ENCODE data around the gene SAP130. TPM values are rescaled to one million over a fixed set of nuclear protein-coding genes. Genes with fewer than 3 reads are reported as not detected.

SAP130 gene
- total RNA-seq, 1 experiment from 2014 or later: 45.6 TPM

DNA sequence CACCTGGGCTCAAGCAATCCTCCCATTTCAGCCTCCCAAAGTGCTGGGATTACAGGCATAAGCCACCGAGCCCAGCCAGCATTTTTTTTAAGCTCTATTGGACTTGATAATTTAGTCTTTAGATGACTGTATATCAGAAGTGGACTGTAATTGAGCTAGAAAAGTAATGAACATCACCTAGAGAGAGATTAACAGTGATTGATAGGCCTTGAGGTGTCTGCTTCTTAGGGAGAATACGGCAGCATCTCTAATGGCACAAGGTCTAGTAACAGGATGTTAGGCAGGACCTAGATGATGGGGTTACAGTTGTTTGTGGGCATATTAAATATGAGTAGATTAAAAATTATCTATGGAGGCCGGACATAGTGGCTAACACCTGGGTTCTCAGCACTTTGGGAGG, 45.4 kb upstream of the SAP130 start:
- Histone ChIP-seq H2BK15ac (ENCODE audit: low read depth, low read length) (no peak overlapping the region), H4K20me1 (ENCODE audit: control insufficient read depth, insufficient read depth, insufficient read length) (no peaks in the 10 kb centered on the region), H2BK12ac (ENCODE audit: insufficient read length, low read depth, low read length) (no peak overlapping the region), H3K18ac (ENCODE audit: insufficient read length, low read depth, low read length) (no peak overlapping the region), H3K9ac (ENCODE audit: extremely low read depth, insufficient read length, low read length) (no peak overlapping the region), H2BK120ac (ENCODE audit: low read depth, low read length, poor library complexity, severe bottlenecking) (no peak overlapping the region), H4K91ac (ENCODE audit: insufficient read length, low read depth, low read length) (no peak overlapping the region), H3T11ph (ENCODE audit: low read length) (no peak overlapping the region), H3K23ac (ENCODE audit: insufficient read length, low read depth, low read length) (no peak overlapping the region), H2AK5ac (ENCODE audit: insufficient read length, low read length) (no peak overlapping the region), H3K79me1 (ENCODE audit: insufficient read depth, low read depth, low read length, poor library complexity, severe bottlenecking) (no peaks in the 10 kb centered on the region), H4K5ac (ENCODE audit: insufficient read length, low read depth, low read length) (no peak overlapping the region), H3K14ac (ENCODE audit: insufficient read depth, low read length) (no peak overlapping the region), H3K27me3 (ENCODE audit: insufficient read depth, low read length) (no peaks in the 10 kb centered on the region), H3K4me2 (ENCODE audit: insufficient read depth, insufficient read length, low read length) (no peak overlapping the region), H3K4me1 (ENCODE audit: insufficient read depth, low read length) (no peaks in the 10 kb centered on the region), H3K79me2 (ENCODE audit: insufficient read depth, low read length) (no peaks in the 10 kb centered on the region), H3K23me2 (ENCODE audit: insufficient read length, low read depth, low read length, poor library complexity, severe bottlenecking) (no peaks in the 10 kb centered on the region), H3K56ac (ENCODE audit: insufficient read length, low read depth, low read length) (no peak overlapping the region), H2AFZ (ENCODE audit: low read length) (no peak overlapping the region), H2BK20ac (ENCODE audit: low read depth, low read length, poor library complexity, severe bottlenecking) (no peak overlapping the region), H3K9me3 (ENCODE audit: control insufficient read depth, low read depth, low read length) (no peaks in the 10 kb centered on the region), H3K27ac (ENCODE audit: insufficient read length, low read depth, low read length) (no peak overlapping the region), H4K8ac (replicated peaks; ENCODE audit: insufficient read length, low read depth, low read length) (no peak overlapping the region), H2BK5ac (ENCODE audit: insufficient read length, low read length) (no peak overlapping the region), H3K4ac (ENCODE audit: low read depth, low read length) (no peak overlapping the region)
- peaks cover 0 to 4% of the 10 kb centered on the region in 2 experiments; a peak in 3 of 5 replicates for H3K9me3 Mint-ChIP-seq
- no peak for DNase-seq
- no peaks in the 10 kb centered on the region for H3K4me1 Mint-ChIP-seq
- H3K4me3 Mint-ChIP-seq: no peak overlapping the region
- H3K27me3 Mint-ChIP-seq (ENCODE audit: low read depth): no peaks in the 10 kb centered on the region; the same call in 1 of the 2 replicates
- peak overlapping the region in 1 of 3 experiments; percentile 48; a peak in 1 of 7 replicates for H3K27ac Mint-ChIP-seq
- WGBS (ENCODE audit: extremely low coverage, insufficient read length, low lambda C conversion rate): no CpG with 5 or more reads among the region's 3 CpGs
- TF ChIP-seq, protein P1, sequence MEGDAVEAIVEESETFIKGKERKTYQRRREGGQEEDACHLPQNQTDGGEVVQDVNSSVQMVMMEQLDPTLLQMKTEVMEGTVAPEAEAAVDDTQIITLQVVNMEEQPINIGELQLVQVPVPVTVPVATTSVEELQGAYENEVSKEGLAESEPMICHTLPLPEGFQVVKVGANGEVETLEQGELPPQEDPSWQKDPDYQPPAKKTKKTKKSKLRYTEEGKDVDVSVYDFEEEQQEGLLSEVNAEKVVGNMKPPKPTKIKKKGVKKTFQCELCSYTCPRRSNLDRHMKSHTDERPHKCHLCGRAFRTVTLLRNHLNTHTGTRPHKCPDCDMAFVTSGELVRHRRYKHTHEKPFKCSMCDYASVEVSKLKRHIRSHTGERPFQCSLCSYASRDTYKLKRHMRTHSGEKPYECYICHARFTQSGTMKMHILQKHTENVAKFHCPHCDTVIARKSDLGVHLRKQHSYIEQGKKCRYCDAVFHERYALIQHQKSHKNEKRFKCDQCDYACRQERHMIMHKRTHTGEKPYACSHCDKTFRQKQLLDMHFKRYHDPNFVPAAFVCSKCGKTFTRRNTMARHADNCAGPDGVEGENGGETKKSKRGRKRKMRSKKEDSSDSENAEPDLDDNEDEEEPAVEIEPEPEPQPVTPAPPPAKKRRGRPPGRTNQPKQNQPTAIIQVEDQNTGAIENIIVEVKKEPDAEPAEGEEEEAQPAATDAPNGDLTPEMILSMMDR (conservative IDR thresholded peaks at IDR 0.05): no peak
- H3K36me3 Mint-ChIP-seq (ENCODE audit: insufficient read depth in 1 of 3, low read depth in 3 of 3): no peaks in the 10 kb centered on the region; a peak in 1 of 7 replicates

Measured in H9 (cell line).